Upper lobe of left lung (tissue), 4 donors: ENCODE data around the gene OSBPL2.

Source experiments
- CTCF ChIP-seq, 6 experiments: fragments of 450-650 bp in 4 of 6; fragments of 200-600 bp in 2 of 6; sonication (generic) in 2 of 6; IDR thresholded peaks; one replicate each; pipeline ENCODE4 v1.5.1; 2016 to 2019; ENCODE audit warnings: antibody characterized with exemption in 6 of 6
- POLR2A ChIP-seq, 4 donors: fragments of 450-650 bp; IDR thresholded peaks; one replicate each; pipeline ENCODE4 v1.5.1; 2016 to 2017; ENCODE audit warnings: antibody characterized with exemption in 4 of 4, mild to moderate bottlenecking in 2 of 4
- POLR2AphosphoS5 ChIP-seq, 2 donors: sonication (generic); formaldehyde crosslinking; IDR thresholded peaks; one replicate each; pipeline ENCODE4 v1.5.1; 2017; ENCODE audit warnings: antibody characterized with exemption in 2 of 2

DNA sequence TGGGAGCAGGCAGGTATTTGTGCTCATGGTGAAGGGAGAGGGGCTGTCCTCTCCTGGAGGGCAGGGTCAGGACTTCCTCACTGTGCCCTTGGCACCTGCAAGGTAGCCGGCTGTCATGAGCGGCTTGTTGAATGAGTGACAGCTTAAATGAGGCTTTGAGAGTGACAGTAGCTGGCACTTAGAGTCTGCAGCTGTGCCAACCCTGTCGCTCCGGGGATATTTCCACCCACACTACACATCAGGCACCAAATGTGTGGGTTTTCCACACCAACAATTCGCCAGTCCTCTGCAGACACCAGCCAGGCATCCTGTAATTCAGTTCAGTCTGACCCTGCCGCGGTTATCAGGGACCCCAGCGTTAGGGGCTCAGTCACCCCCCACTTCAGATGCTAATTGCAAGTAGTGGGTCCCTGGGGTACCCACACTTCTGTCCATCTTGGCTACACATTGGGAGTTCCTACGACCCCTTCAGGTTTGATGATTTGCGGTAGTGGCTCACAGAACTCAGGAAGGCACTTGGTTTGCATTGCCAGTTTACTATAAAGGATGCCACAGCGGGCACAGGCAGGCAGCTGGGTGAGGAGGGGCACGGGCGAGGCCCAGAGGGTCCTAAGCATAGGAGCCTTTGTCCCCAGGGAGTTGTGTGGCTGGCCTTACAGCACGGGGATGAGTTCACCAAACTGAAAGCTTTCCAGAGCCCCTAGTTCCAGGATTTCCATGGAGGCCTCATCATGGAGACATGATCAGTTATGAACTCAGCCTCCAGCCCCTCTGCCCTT is 46.4 kb upstream of the OSBPL2 start:
- TF ChIP-seq POLR2A (IDR thresholded peaks at IDR 0.05) (no peak), CTCF (IDR thresholded peaks at IDR 0.05) (no peak), POLR2AphosphoS5 (IDR thresholded peaks at IDR 0.05) (no peak)
